ENCODE data around the gene C5orf22.
"Not testable (repeated sequence)": the region's sequence is repeated elsewhere in the genome, so short reads cannot be mapped to it uniquely, and the experiment has no call there.

Gene C5orf22

GRCh38 chr5:31531888-31532547, at the start of gene C5orf22, which contains the start of gene DROSHA:
Gene C5orf22 (plus strand): TSS chr5:31532301. CDS start chr5:31532393, 92 bp downstream.
Gene DROSHA (minus strand): TSS chr5:31532093. CDS start chr5:31529059, 3,034 bp downstream.
- in situ Hi-C loops (cut with HindIII; ENCODE audit: low sequenced_read_pairs) = no loop called here

- in situ Hi-C loops (cut with HindIII; ENCODE audit: low sequenced_read_pairs) = no loop called here
Measured at GRCh38 chr5:31485376-31486207, 46.5 kb upstream of the C5orf22 start.

GRCh38 chr5:31486441-31486840, 45.7 kb upstream of the C5orf22 start:
- in situ Hi-C loops (cut with HindIII; ENCODE audit: low sequenced_read_pairs) = no loop called here

GRCh38 chr5:31487506-31487905, 44.6 kb upstream of the C5orf22 start:
- in situ Hi-C loops (cut with HindIII; ENCODE audit: low sequenced_read_pairs) = no loop called here

- in situ Hi-C loops (cut with HindIII; ENCODE audit: low sequenced_read_pairs) = no loop called here
Measured at GRCh38 chr5:31492869-31493268, 39.2 kb upstream of the C5orf22 start.

- in situ Hi-C loops (cut with HindIII; ENCODE audit: low sequenced_read_pairs) = no loop called here
Measured at GRCh38 chr5:31495336-31495735, 36.8 kb upstream of the C5orf22 start.

GRCh38 chr5:31496301-31496700, 35.8 kb upstream of the C5orf22 start:
- in situ Hi-C loops (cut with HindIII; ENCODE audit: low sequenced_read_pairs) = no loop called here

- in situ Hi-C loops (cut with HindIII; ENCODE audit: low sequenced_read_pairs) = no loop called here
Measured at GRCh38 chr5:31496891-31497290, 35.2 kb upstream of the C5orf22 start.

GRCh38 chr5:31500256-31500655, 31.8 kb upstream of the C5orf22 start:
- in situ Hi-C loops (cut with HindIII; ENCODE audit: low sequenced_read_pairs) = no loop called here

- in situ Hi-C loops (cut with HindIII; ENCODE audit: low sequenced_read_pairs) = no loop called here
Measured at GRCh38 chr5:31502506-31502905, 29.6 kb upstream of the C5orf22 start.

GRCh38 chr5:31504529-31504928, 27.6 kb upstream of the C5orf22 start:
- in situ Hi-C loops (cut with HindIII; ENCODE audit: low sequenced_read_pairs) = no loop called here

- in situ Hi-C loops (cut with HindIII; ENCODE audit: low sequenced_read_pairs) = no loop called here
Measured at GRCh38 chr5:31511305-31511704, 20.8 kb upstream of the C5orf22 start.

- in situ Hi-C loops (cut with HindIII; ENCODE audit: low sequenced_read_pairs) = no loop called here
Measured at GRCh38 chr5:31516802-31517201, 15.3 kb upstream of the C5orf22 start.

- in situ Hi-C loops (cut with HindIII; ENCODE audit: low sequenced_read_pairs) = no loop called here
Measured at GRCh38 chr5:31523041-31523440, 9.1 kb upstream of the C5orf22 start.

- in situ Hi-C loops (cut with HindIII; ENCODE audit: low sequenced_read_pairs) = no loop called here
Measured at GRCh38 chr5:31530541-31531265, 1.4 kb upstream of the C5orf22 start.

GRCh38 chr5:31531543-31531887, 586 bp upstream of the C5orf22 start:
- in situ Hi-C loops (cut with HindIII; ENCODE audit: low sequenced_read_pairs) = no loop called here

GRCh38 chr5:31534527-31535046, 2.5 kb downstream of the C5orf22 start:
- in situ Hi-C loops (cut with HindIII; ENCODE audit: low sequenced_read_pairs) = no loop called here

- in situ Hi-C loops (cut with HindIII; ENCODE audit: low sequenced_read_pairs) = no loop called here
Measured at GRCh38 chr5:31536873-31537272, 4.8 kb downstream of the C5orf22 start.

GRCh38 chr5:31537349-31537748, 5.2 kb downstream of the C5orf22 start:
- in situ Hi-C loops (cut with HindIII; ENCODE audit: low sequenced_read_pairs) = no loop called here

- in situ Hi-C loops (cut with HindIII; ENCODE audit: low sequenced_read_pairs) = no loop called here
Measured at GRCh38 chr5:31537851-31538250, 5.8 kb downstream of the C5orf22 start.

- in situ Hi-C loops (cut with HindIII; ENCODE audit: low sequenced_read_pairs) = not testable (repeated sequence)
Measured at GRCh38 chr5:31549114-31549513, 17.0 kb downstream of the C5orf22 start.
